ENCODE data around the gene PICK1.

The PICK1 gene

DNA sequence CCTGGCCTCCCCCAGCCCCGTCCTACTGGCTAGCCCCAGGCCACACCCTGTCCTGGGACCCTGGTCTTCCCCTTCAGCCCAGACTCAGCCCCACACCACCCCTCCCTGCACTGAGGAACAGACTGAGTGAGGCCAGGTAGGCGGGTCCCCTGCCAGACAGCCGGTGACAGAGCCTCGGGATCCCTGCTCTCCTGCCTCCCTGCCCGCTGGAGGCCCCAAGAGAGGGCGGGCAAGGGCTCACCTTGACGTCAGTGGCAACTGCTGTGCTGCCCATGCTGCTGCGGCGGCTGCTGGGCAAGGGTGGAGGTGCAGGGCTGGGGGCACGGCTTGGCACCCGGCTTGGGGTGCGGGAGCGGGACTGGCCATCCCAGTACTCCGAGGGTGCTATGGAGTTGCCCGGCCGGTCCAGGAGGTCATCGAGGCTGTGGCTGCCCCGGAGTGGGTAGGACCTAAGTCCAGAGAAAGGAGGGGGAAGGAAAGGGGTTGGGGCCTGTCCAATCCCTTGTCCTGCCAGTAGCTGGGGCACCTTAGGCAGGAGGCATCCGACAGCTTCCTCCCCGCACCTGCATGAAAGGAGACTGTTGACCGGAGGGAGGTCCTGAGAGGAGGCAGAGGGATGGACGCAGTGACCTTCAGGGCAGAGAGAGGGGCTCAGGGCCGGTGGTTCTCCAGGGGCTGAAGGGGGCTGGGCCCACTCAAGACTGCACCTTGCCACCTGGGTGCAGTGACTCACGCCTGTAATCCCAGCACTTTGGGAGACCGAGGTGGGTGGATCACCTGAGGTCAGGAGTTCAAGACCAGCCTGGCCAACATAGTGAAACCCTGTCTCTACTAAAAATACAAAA is 29.0 kb downstream of the PICK1 start:
- in situ Hi-C loops (cut with MboI; ENCODE audit: low sequenced_read_pairs), result no loop called here

GRCh38 chr22:38086942-38087341 is 29.7 kb downstream of the PICK1 start:
- in situ Hi-C loops (cut with MboI; ENCODE audit: low sequenced_read_pairs), result no loop called here

DNA sequence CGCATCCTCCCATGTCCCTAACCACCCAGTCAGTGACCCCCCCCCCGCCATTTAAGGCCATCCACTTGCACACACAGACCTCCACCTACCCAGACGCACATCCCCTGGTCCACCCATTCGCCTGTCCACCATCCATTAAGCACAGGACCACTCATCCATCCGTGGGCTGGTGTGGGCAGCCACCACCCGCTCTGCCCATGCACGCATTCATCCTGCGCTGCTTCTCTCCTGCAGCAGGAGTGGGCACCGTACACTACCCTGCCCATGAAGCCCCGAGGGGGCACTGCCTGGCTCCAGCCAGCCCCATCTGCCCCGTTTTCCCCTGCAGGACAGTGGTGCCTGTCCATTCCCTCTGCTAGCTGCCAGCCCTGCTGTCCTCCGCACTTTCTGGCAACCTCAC is 30.7 kb downstream of the PICK1 start:
- in situ Hi-C loops (cut with MboI; ENCODE audit: low sequenced_read_pairs), result no loop called here

GRCh38 chr22:38088629-38089473 is 31.6 kb downstream of the PICK1 start:
- in situ Hi-C loops (cut with MboI; ENCODE audit: low sequenced_read_pairs), result no loop called here

GRCh38 chr22:38089474-38089851 is 32.3 kb downstream of the PICK1 start:
- in situ Hi-C loops (cut with MboI; ENCODE audit: low sequenced_read_pairs), result no loop called here

DNA sequence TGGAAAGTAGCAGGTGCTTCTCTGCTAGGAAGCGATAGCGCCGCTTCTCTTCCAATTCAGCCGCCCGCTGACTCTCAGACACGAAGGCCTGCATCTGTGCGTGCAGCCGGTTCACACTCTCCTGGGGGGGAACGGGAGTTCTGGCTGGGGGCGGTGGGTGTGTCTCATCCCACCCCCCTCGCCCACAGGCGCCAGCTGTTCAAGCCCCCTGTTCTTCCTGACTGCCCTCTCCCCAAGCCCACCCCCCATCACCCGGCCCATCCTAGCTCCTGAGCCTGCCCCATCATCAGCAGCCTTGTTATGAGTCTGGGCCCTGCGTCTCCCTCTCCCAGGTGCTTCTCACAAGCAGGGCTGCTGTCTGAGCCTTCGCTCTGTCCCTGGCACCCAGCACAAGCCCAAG is 39.9 kb downstream of the PICK1 start:
- in situ Hi-C loops (cut with MboI; ENCODE audit: low sequenced_read_pairs), result no loop called here

GRCh38 chr22:38097557-38098409 is 40.6 kb downstream of the PICK1 start:
- in situ Hi-C loops (cut with MboI; ENCODE audit: low sequenced_read_pairs), result no loop called here

DNA sequence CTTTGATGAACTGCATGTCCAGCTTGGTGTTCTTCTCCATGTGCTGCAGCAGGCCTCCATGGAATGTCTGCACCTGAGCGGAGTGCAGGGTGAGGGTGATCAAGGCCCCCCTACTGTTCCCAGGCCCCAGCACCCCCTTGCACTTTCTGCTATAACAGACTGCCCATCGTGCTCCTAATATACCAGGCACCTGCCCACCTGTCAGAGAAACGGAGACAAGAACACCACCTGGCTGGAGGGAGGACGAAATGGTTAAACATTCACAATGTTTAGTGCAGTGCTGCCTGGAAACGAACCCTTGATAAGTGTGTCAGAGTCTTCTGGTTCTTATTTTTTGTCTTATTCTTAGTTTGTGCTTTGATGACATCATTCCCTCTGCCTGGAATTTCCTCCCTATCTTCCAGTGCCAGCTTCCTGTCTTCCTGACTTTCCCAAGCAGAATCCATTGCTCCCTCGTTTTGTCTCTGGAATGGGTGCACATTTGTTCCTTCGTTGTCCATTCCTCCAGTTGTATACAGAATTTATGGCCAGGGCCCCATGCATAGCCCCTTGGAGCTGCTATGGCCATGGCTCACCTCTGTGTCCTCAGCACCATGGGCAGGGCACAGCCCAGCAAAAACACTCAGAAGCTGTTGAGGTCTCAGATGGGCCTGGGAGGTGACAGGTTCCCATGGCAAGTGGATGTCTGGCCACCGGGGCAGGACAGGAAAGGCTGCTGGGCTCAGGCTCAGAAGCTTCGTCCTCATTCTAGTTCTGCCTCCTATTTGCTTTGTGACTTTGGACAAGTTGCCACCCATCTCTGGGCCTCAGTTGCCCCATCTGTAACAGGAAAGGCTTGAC is 41.4 kb downstream of the PICK1 start:
- in situ Hi-C loops (cut with MboI; ENCODE audit: low sequenced_read_pairs), result no loop called here

DNA sequence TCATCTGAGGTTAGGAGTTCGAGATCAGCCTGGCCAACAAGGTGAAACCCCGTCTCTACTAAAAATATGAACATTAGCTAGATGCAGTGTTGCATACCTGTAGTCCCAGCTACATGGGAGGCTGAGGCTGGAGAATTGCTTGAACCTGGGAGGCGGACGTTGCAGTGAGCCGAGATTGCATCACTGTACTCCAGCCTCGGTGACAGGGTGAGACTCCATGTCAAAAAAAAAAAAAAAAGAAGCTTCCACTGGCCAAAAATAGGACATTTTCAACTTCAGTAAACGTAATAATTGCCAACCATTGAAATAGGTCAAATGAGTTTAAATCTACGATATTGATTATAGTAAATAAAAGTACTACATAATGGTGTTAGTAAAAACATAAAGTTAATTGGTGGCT is 46.4 kb downstream of the PICK1 start:
- in situ Hi-C loops (cut with MboI; ENCODE audit: low sequenced_read_pairs), result no loop called here

DNA sequence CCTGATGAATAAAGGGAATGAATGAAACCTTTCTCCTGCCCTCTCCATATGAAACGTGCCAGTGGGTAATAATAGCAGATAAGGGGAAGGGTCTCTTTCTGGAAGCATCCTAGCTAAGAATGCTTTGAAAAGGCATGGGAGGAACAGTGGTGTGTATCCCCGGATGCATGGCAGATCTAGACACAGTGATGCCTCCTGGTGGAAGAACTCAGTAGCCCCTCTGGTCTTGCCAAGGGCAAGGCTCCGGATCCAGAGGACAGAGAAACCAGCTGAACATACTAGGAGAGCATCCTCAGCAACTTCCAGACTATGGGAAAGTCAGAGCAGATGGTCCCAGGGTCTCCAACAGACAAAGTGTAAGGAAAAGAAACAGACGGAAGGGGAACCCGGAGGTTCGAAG is 46.9 kb downstream of the PICK1 start:
- in situ Hi-C loops (cut with MboI; ENCODE audit: low sequenced_read_pairs), result no loop called here

- in situ Hi-C loops (cut with MboI; ENCODE audit: low sequenced_read_pairs), result no loop called here
Measured at GRCh38 chr22:38106814-38107578, 49.8 kb downstream of the PICK1 start.

DNA sequence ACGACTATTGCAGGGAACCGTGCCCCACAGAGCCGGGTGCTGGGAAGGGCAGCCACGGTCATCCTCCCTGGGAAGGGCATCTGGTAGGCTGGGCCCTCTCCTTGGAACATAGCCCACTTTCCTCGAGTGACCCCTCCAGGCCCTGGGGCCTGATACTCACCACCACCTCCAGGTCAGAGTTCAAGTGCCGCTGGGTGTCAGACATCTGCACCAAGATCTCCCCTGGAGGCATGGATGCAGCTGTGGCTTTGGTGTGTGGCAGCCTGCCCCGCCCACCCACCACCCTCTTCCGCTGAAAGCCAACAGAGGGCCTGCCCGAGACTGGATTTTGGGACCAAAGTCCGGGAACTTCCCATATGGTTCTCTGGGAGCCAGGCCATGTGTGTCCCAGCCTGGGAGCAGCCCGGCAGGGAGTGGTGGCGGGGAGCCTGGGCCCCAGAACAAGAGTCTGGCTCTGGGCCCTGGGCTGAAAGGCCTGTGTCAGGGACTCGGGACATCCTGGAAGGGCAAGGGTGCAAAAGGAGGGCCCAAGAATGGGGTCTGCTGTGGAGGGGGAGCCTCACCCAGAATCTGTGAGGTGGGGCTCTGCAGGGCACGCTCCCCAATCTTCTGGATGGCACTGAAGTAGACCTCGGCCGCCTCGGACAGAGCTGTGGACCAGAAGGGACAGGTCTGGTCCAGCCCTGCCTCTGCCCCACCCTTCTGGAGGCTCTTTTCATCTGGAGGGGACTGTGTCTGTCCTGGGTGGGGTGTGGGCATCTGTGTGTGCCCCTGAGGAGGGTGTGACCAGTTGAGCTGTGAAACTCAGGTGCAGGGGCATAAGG is 50.7 kb downstream of the PICK1 start:
- in situ Hi-C loops (cut with MboI; ENCODE audit: low sequenced_read_pairs), result no loop called here

DNA sequence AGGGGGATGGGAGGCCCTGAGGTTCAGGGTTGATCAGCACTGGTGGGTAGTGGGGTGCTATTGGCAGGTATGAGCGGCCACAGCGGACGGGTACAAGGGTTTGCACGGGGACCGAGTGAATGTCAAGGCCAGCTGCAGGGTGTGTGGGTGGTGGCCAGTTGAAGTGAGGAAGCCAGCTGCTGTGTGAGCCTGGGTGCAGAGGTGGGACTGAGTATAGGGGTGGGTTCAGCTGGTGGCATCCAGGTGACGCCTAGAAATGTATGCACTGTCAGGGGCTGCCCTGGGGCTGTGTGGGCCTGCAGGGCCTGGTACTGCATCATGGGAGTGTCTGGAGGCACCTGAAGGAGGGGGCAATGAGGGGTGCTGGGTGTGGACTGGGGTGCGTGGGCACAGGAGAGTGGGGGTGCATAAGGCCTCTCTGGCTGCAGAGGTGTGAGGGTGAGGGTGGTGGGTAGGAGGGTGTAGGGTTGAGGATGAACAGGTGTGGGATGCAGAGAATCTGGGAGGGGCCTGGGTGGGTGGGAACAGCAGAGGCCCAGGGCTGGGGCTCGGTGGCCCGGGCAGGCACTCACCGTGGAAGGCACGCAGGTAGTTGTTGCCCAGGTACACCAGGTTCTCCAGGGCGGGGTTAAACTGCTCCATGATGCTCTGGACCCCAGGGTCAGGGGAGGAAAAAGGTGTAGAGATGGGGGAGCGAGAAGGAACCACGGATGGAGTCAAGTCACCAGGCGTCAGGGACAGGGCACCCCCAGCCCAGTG is 51.5 kb downstream of the PICK1 start:
- in situ Hi-C loops (cut with MboI; ENCODE audit: low sequenced_read_pairs), result no loop called here

DNA sequence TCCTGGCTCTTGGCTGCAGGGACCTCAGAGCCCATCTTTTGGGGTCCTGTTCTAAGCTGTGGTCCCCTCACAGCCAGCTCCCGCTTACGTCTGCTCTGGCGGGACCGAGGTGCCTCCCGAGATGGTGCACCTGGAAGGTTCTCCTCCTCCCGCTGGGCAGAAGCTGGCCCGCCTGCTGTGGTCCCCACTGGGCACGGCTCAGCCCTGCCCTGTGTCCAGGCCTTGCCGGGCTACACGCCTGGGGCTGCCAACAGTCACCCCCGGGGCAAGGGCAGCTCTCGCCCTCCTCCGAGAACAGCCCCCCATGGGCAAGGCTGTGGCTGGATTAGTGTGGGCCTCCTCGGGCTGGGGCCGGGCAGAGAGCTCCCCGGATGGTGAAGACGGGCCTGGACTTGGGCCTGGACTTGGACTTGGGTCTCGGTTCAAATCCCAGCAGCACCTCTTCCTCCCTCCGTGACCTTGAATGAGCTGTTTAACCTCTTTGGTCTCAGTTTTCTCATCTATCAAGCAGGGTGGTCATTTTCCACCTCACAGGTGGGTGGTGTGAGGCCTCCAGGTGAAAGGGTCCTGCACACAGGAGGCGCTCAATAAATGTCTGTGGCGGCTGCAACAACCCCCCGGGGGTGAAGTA is 52.3 kb downstream of the PICK1 start:
- in situ Hi-C loops (cut with MboI; ENCODE audit: low sequenced_read_pairs), result no loop called here

DNA sequence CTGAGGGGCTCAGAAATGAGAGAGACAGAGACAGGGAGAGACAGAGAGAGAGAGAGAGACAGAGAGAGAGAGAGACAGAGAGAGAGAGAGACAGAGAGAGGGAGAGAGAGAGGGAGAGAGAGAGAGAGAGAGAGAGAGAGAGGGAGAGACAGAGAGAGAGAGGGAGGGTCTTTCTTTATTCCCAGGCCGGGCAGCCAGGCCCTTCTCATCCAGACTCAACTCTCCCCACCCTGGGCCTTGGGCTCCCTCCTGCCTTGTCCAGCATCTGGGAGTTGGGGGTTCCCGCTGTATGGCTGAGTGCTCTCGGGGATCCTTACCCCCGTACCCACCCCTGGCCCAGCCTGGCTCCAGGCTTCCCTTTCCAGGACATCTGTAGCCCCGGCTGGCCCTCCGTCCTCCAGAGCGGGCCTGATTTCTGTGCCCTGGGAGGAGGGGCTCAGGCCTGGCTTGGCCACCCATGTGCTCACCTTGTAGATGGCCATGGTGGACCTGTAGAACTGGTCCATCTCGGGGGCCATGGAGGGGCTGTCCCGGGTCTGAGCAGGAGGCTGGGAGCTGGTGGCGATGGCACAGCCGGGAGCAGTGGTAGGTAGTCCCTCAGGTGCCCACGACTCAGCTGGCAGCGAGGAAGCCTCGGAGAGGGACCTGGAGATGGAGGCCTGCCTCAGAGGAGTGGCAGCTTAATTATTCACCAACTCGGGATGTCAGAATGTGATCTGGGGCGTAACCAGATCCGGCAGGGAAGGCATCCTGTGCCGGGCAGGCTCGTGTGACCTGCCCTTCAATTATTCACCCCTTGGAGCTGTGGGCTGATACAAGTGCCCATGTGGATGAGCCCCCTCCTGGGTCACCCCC is 53.0 kb downstream of the PICK1 start, which contains the start of gene BAIAP2L2:
Gene BAIAP2L2, minus strand, starts transcription at position 677 of the 855 bp plus-strand sequence. Its CDS starts 159 bp downstream, at position 518.
- in situ Hi-C loops (cut with MboI; ENCODE audit: low sequenced_read_pairs), result no loop called here

Data from hTERT RPE-1 (cell line).